ENCODE measurements around the gene RAB3IL1.
"Not testable (repeated sequence)": the region's sequence is repeated elsewhere in the genome, so short reads cannot be mapped to it uniquely, and the experiment has no call there.

The RAB3IL1 gene

GRCh38 chr11:61954851-61955421 is 37.6 kb upstream of the RAB3IL1 start:
- Histone ChIP-seq H2AFZ (ENCODE audit: low read depth, low read length) (no peak overlapping the region), H3K4me3 (ENCODE audit: low read length) (no peak overlapping the region), H3K4me2 (ENCODE audit: low read length) (no peak overlapping the region)

GRCh38 chr11:61954106-61954850 is 36.9 kb upstream of the RAB3IL1 start:
- Histone ChIP-seq H3K36me3 (replicated peaks; ENCODE audit: low read depth, low read length) (no peaks in the 10 kb centered on the region), H3K4me1 (ENCODE audit: low read length) (peaks cover 6% of the 10 kb centered on the region; the same call in 1 of the 2 replicates), H3K4me3 (ENCODE audit: low read length) (no peak overlapping the region), H3K9ac (ENCODE audit: low read length) (no peak overlapping the region), H2AFZ (ENCODE audit: low read depth, low read length) (no peak overlapping the region), H3K27ac (ENCODE audit: low read length) (no peak overlapping the region), H3K9me3 (ENCODE audit: insufficient read depth, low read length) (no peaks in the 10 kb centered on the region), H3K27me3 (ENCODE audit: low read depth, low read length) (no peaks in the 10 kb centered on the region), H4K20me1 (ENCODE audit: insufficient read depth, low read length) (no peaks in the 10 kb centered on the region), H3K79me2 (ENCODE audit: low read length) (no peaks in the 10 kb centered on the region), H3K4me2 (ENCODE audit: low read length) (no peak overlapping the region)
- TF ChIP-seq CTCF (IDR thresholded peaks at IDR 0.05; ENCODE audit: low read depth, low read length): no peak
- TF ChIP-seq EZH2phosphoT487 (IDR thresholded peaks at IDR 0.05; ENCODE audit: low read depth): no peak

More at GRCh38 chr11:61954851-61955421, 37.6 kb upstream of the RAB3IL1 start:
- Histone ChIP-seq H3K27me3 (ENCODE audit: low read depth, low read length) (no peaks in the 10 kb centered on the region), H4K20me1 (ENCODE audit: insufficient read depth, low read length) (no peaks in the 10 kb centered on the region), H3K9me3 (ENCODE audit: insufficient read depth, low read length) (no peaks in the 10 kb centered on the region), H3K79me2 (ENCODE audit: low read length) (no peaks in the 10 kb centered on the region), H3K4me1 (ENCODE audit: low read length) (peaks cover under 1% of the 10 kb centered on the region; the same call in 1 of the 2 replicates), H3K27ac (ENCODE audit: low read length) (no peak overlapping the region), H3K36me3 (replicated peaks; ENCODE audit: low read depth, low read length) (no peaks in the 10 kb centered on the region), H3K9ac (ENCODE audit: low read length) (no peak overlapping the region)
- no peak for TF ChIP-seq CTCF (IDR thresholded peaks at IDR 0.05; ENCODE audit: low read depth, low read length)
- no peak for TF ChIP-seq EZH2phosphoT487 (IDR thresholded peaks at IDR 0.05; ENCODE audit: low read depth)

- not testable (repeated sequence) for H3K4me2 ChIP-seq (ENCODE audit: low read length); H3K4me3 ChIP-seq (ENCODE audit: low read length); H3K27ac ChIP-seq (ENCODE audit: low read length); H3K9me3 ChIP-seq (ENCODE audit: insufficient read depth, low read length); H3K9ac ChIP-seq (ENCODE audit: low read length); H3K27me3 ChIP-seq (ENCODE audit: low read depth, low read length); H3K36me3 ChIP-seq (replicated peaks; ENCODE audit: low read depth, low read length); H4K20me1 ChIP-seq (ENCODE audit: insufficient read depth, low read length); H3K4me1 ChIP-seq (ENCODE audit: low read length); H2AFZ ChIP-seq (ENCODE audit: low read depth, low read length); H3K79me2 ChIP-seq (ENCODE audit: low read length)
Observed at GRCh38 chr11:61953632-61954031, 36.3 kb upstream of the RAB3IL1 start.

- no peak overlapping the region for H2AFZ ChIP-seq (ENCODE audit: low read depth, low read length)
- no peak for TF ChIP-seq EZH2phosphoT487 (IDR thresholded peaks at IDR 0.05; ENCODE audit: low read depth)
- TF ChIP-seq CTCF (IDR thresholded peaks at IDR 0.05; ENCODE audit: low read depth, low read length): no peak
- no peaks in the 10 kb centered on the region for H3K27me3 ChIP-seq (ENCODE audit: low read depth, low read length)
- H4K20me1 ChIP-seq (ENCODE audit: insufficient read depth, low read length): no peaks in the 10 kb centered on the region
- H3K79me2 ChIP-seq (ENCODE audit: low read length): no peaks in the 10 kb centered on the region
- no peaks in the 10 kb centered on the region for H3K36me3 ChIP-seq (replicated peaks; ENCODE audit: low read depth, low read length)
- H3K4me3 ChIP-seq (ENCODE audit: low read length): no peak overlapping the region
- H3K9ac ChIP-seq (ENCODE audit: low read length): no peak overlapping the region
- H3K9me3 ChIP-seq (ENCODE audit: insufficient read depth, low read length): no peaks in the 10 kb centered on the region
- H3K4me2 ChIP-seq (ENCODE audit: low read length): no peak overlapping the region
- peaks cover 6% of the 10 kb centered on the region; the same call in 1 of the 2 replicates for H3K4me1 ChIP-seq (ENCODE audit: low read length)
- H3K27ac ChIP-seq (ENCODE audit: low read length): no peak overlapping the region
Observed at GRCh38 chr11:61952882-61953281, 35.5 kb upstream of the RAB3IL1 start.

Measured in OCI-LY3 (cell line).